Measurements from ENCODE around the gene RASGRF2.

RASGRF2 gene

GRCh38 chr5:80964919-80965318 is 4.8 kb downstream of the RASGRF2 start:
- no peaks in the 10 kb centered on the region for H4K20me1 ChIP-seq (ENCODE audit: insufficient read depth, low read length, poor library complexity, severe bottlenecking)
- H3K4me3 ChIP-seq (ENCODE audit: low read length, poor library complexity, severe bottlenecking): no peak overlapping the region
- H2AFZ ChIP-seq (ENCODE audit: low read length): no peak overlapping the region

DNA sequence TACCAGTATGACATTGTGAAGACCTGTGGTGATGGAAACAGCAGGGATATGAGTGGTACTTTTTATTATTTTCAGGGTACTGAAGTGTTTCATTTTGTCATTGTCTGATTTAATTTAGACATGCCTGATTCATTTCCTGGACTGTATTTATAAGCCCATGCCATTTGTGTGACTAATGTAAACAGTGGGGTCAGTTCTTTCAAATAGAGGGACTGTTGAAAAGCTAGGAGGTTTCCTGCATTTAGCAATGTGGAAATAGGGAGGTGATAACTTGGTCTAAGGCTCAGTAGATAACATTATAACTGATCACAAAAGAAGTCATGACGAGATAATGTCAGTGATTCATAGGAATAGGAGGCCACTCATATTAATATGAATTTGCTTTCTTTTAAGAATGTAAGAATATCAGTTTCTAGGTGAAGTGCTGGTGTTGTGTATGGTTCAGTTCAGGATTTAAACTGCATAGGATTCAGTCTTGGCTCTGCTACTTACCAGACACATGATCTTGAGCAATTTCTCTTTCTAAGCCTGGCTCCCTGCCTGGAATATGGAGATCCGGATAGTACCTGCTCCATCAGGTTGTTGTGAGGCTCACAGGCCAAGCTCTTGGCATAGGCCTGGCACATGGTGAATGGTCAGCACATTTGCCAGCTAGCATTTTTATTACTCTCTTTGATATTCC is 7.5 kb downstream of the RASGRF2 start:
- H3K79me2 ChIP-seq (ENCODE audit: insufficient read depth, low read length): no peaks in the 10 kb centered on the region
- no peak overlapping the region for H3K9ac ChIP-seq (ENCODE audit: low read depth, low read length, poor library complexity, severe bottlenecking)
- H3K4me2 ChIP-seq (ENCODE audit: low read depth, low read length, poor library complexity, severe bottlenecking): no peak overlapping the region
- H3K9me3 ChIP-seq (ENCODE audit: insufficient read depth, low read depth, low read length): no peaks in the 10 kb centered on the region
- peaks cover 5% of the 10 kb centered on the region for H3K4me1 ChIP-seq (ENCODE audit: insufficient read depth, low read length, poor library complexity, severe bottlenecking)
- TF ChIP-seq EZH2phosphoT487 (IDR thresholded peaks at IDR 0.05; ENCODE audit: borderline replicate concordance) (no peak), CTCF (conservative IDR thresholded peaks at IDR 0.05; ENCODE audit: low read length) (no peak)
- H2AFZ ChIP-seq (ENCODE audit: low read length): no peak overlapping the region
- no peak overlapping the region for H3K4me3 ChIP-seq (ENCODE audit: low read length, poor library complexity, severe bottlenecking)
- H3F3A ChIP-seq (ENCODE audit: low read depth): no peaks in the 10 kb centered on the region
- H4K20me1 ChIP-seq (ENCODE audit: insufficient read depth, low read length, poor library complexity, severe bottlenecking): no peaks in the 10 kb centered on the region
- H3K9me2 ChIP-seq (replicated peaks; ENCODE audit: low read depth, low read length): no peaks in the 10 kb centered on the region
- H3K36me3 ChIP-seq (ENCODE audit: insufficient read depth, low read length): no peaks in the 10 kb centered on the region
- H3K27me3 ChIP-seq (ENCODE audit: insufficient read depth, low read length, poor library complexity, severe bottlenecking): no peaks in the 10 kb centered on the region

More at GRCh38 chr5:80964919-80965318, 4.8 kb downstream of the RASGRF2 start:
- no peaks in the 10 kb centered on the region for H3K36me3 ChIP-seq (ENCODE audit: insufficient read depth, low read length)
- no peaks in the 10 kb centered on the region for H3K9me2 ChIP-seq (replicated peaks; ENCODE audit: low read depth, low read length)
- H3K9me3 ChIP-seq (ENCODE audit: insufficient read depth, low read depth, low read length): no peaks in the 10 kb centered on the region
- TF ChIP-seq EZH2phosphoT487 (IDR thresholded peaks at IDR 0.05; ENCODE audit: borderline replicate concordance): no peak
- no peak for TF ChIP-seq CTCF (conservative IDR thresholded peaks at IDR 0.05; ENCODE audit: low read length)
- H3K79me2 ChIP-seq (ENCODE audit: insufficient read depth, low read length): no peaks in the 10 kb centered on the region
- H3K4me2 ChIP-seq (ENCODE audit: low read depth, low read length, poor library complexity, severe bottlenecking): no peak overlapping the region
- no peaks in the 10 kb centered on the region for H3F3A ChIP-seq (ENCODE audit: low read depth)
- no peak overlapping the region for H3K9ac ChIP-seq (ENCODE audit: low read depth, low read length, poor library complexity, severe bottlenecking)
- H3K27me3 ChIP-seq (ENCODE audit: insufficient read depth, low read length, poor library complexity, severe bottlenecking): no peaks in the 10 kb centered on the region
- peaks cover 5% of the 10 kb centered on the region for H3K4me1 ChIP-seq (ENCODE audit: insufficient read depth, low read length, poor library complexity, severe bottlenecking)

DNA sequence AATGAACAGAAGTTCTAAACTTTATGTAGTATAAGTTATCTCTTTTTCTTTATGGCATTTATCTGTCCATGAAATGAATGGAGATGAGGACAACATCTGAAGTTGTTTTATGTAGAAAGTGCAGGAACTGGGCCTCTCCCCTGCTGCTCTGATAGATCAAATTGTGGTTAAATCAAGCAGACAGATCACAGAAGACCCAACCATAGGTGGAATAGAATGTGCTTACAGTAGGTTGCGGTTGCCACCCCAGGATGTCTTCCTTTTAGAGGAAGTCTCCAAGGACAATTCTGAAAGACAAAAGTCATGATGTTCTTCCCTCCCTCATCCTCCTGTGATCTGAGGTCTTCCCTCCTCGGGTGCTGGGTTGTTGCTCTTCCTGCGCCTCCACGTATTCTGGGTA is 12.9 kb downstream of the RASGRF2 start:
- H3K79me2 ChIP-seq (ENCODE audit: insufficient read depth, low read length): no peaks in the 10 kb centered on the region
- H3K27me3 ChIP-seq (ENCODE audit: insufficient read depth, low read length, poor library complexity, severe bottlenecking): no peaks in the 10 kb centered on the region
- H3K9me3 ChIP-seq (ENCODE audit: insufficient read depth, low read depth, low read length): no peaks in the 10 kb centered on the region
- no peak overlapping the region for H3K4me2 ChIP-seq (ENCODE audit: low read depth, low read length, poor library complexity, severe bottlenecking)
- H4K20me1 ChIP-seq (ENCODE audit: insufficient read depth, low read length, poor library complexity, severe bottlenecking): no peaks in the 10 kb centered on the region
- no peak overlapping the region for H3K9ac ChIP-seq (ENCODE audit: low read depth, low read length, poor library complexity, severe bottlenecking)
- peaks cover 6% of the 10 kb centered on the region for H3K4me1 ChIP-seq (ENCODE audit: insufficient read depth, low read length, poor library complexity, severe bottlenecking)
- no peak overlapping the region for H3K4me3 ChIP-seq (ENCODE audit: low read length, poor library complexity, severe bottlenecking)
- H3F3A ChIP-seq (ENCODE audit: low read depth): no peaks in the 10 kb centered on the region
- no peaks in the 10 kb centered on the region for H3K36me3 ChIP-seq (ENCODE audit: insufficient read depth, low read length)
- no peak overlapping the region for H2AFZ ChIP-seq (ENCODE audit: low read length)
- no peaks in the 10 kb centered on the region for H3K9me2 ChIP-seq (replicated peaks; ENCODE audit: low read depth, low read length)
- TF ChIP-seq CTCF (conservative IDR thresholded peaks at IDR 0.05; ENCODE audit: low read length) (no peak), EZH2phosphoT487 (IDR thresholded peaks at IDR 0.05; ENCODE audit: borderline replicate concordance) (no peak)

Measured in Loucy (cell line).